Fibroblast of the aortic adventitia (primary cell): ENCODE results near the gene SERINC3. TPM values are rescaled to one million over a fixed set of nuclear protein-coding genes. Genes with fewer than 3 reads are reported as not detected.
"Not testable (repeated sequence)": the region's sequence is repeated elsewhere in the genome, so short reads cannot be mapped to it uniquely, and the experiment has no call there.

Source experiments
- DNase-seq: peaks from one replicate; pipeline ENCODE4 v3.0.0-alpha.2; 2010; ENCODE audit warnings: low read depth
- H3K4me3 ChIP-seq: 2 replicates; pipeline ENCODE4 v1.5.1; 2011; ENCODE audit warnings: low read depth, mild to moderate bottlenecking, control low read depth, low read length, moderate library complexity
- CTCF ChIP-seq: IDR thresholded peaks from 2 replicates; pipeline ENCODE4 v1.5.1; 2011; ENCODE audit warnings: mild to moderate bottlenecking, low read length, control low read depth, inconsistent platforms; ENCODE audit not compliant: insufficient read depth
- total RNA-seq: library from RNA; depleted of rRNA; stranded (reverse); fragments of >200 nt; gene quantifications from 2 replicates; pipeline ENCODE4 v1.2.3, GENCODE V29; 2012; ENCODE audit warnings: low replicate concordance

Gene SERINC3
- total RNA-seq, 1 donor, result 160 TPM

GRCh38 chr20:44479643-44480042 lies 42.2 kb downstream of the SERINC3 start:
- no peak overlapping the region for H3K4me3 ChIP-seq
- TF ChIP-seq CTCF, result no peak
- no peak for DNase-seq

- TF ChIP-seq CTCF, result no peak
- H3K4me3 ChIP-seq, result no peak overlapping the region
- no peak for DNase-seq
These were observed 43.7 kb downstream of the SERINC3 start for GRCh38 chr20:44478206-44478605.

- peak; percentile 10 for DNase-seq
- no peak for TF ChIP-seq CTCF
- H3K4me3 ChIP-seq, result no peak overlapping the region
These were observed 44.7 kb downstream of the SERINC3 start for GRCh38 chr20:44477151-44477550.

- peak; percentile 73 for DNase-seq
- peak within 1 kb of the TSS; percentile 92 for H3K4me3 ChIP-seq
- TF ChIP-seq CTCF, result peak; percentile 34
These were observed 45.9 kb downstream of the SERINC3 start, which contains the start of gene TTPAL for GRCh38 chr20:44475694-44476560. TTPAL (plus strand) TSS chr20:44475874; CDS start chr20:44480000, 4,126 bp downstream.

- DNase-seq, result no peak
- peak overlapping the region; percentile 92 for H3K4me3 ChIP-seq
- TF ChIP-seq CTCF, result no peak
These were observed 46.5 kb downstream of the SERINC3 start for GRCh38 chr20:44475372-44475693.

- H3K4me3 ChIP-seq, DNase-seq: not testable (repeated sequence)
These were observed 49.6 kb downstream of the SERINC3 start for GRCh38 chr20:44472283-44472682.

GRCh38 chr20:44471481-44471882 lies 50.4 kb downstream of the SERINC3 start:
- TF ChIP-seq CTCF, result peak; percentile 61
- no peak overlapping the region for H3K4me3 ChIP-seq
- peak; percentile 66 for DNase-seq
